Mammary epithelial cell (primary cell): ENCODE data around the gene SLC1A4.
"Not testable (repeated sequence)": the region's sequence is repeated elsewhere in the genome, so short reads cannot be mapped to it uniquely, and the experiment has no call there.

Experiments
- CTCF ChIP-seq, 2 donors: IDR thresholded peaks in 1 of 2; conservative IDR thresholded peaks in 1 of 2; 2 replicates each; pipeline ENCODE4 v1.5.1; 2011 to 2012; ENCODE audit warnings: inconsistent platforms in 2 of 2, low read length in 2 of 2, mild to moderate bottlenecking in 2 of 2, control low read depth in 1 of 2, low read depth in 1 of 2; ENCODE audit not compliant: insufficient read depth in 1 of 2; ENCODE audit errors: extremely low read depth in 1 of 2
- EZH2 ChIP-seq: IDR thresholded peaks from 2 replicates; pipeline ENCODE4 v1.6.1; 2012; ENCODE audit warnings: low read length, inconsistent platforms, borderline replicate concordance

DNA sequence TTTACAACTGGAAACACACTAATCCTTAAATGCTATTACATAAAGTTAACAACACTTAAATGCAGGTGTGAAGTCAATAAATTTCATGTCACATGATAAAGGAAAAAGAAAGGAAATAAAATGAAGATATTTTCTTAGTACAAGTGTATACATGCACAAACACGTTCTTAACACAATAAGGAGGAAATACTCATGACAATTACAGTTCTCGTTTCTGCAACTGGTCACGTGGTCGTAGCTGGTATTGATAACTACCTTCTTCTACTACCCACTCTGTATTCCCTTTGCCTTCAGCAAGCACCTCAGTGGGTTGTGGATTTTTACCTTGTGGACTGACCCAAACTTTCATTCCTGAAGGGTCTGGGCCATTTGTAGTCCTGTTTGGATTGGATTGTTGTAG, 26.1 kb upstream of the SLC1A4 start:
- TF ChIP-seq CTCF (conservative IDR thresholded peaks at IDR 0.05 in 1 of 2, IDR thresholded peaks at IDR 0.05 in 1 of 2; ENCODE audit: extremely low read depth in 1 of 2, insufficient read depth in 1 of 2, low read depth in 1 of 2, low read length in 2 of 2); EZH2: not testable (repeated sequence)
